ENCODE data around the gene PSG2. TPM values are rescaled to one million over a fixed set of nuclear protein-coding genes. Genes with fewer than 3 reads are reported as not detected.
"Not testable (repeated sequence)": the region's sequence is repeated elsewhere in the genome, so short reads cannot be mapped to it uniquely, and the experiment has no call there.

The PSG2 gene
- total RNA-seq, 1 donor from 2014 or later, result not detected

GRCh38 chr19:43062418-43062817 lies 20.1 kb downstream of the PSG2 start:
- not testable (repeated sequence) for ATAC-seq

- ATAC-seq, result not testable (repeated sequence)
These were observed 21.2 kb downstream of the PSG2 start for GRCh38 chr19:43061326-43061725.

GRCh38 chr19:43060254-43060653 lies 22.2 kb downstream of the PSG2 start:
- ATAC-seq, result not testable (repeated sequence)

GRCh38 chr19:43059482-43059881 lies 23.0 kb downstream of the PSG2 start:
- ATAC-seq, result not testable (repeated sequence)

- ATAC-seq, result not testable (repeated sequence)
These were observed 24.1 kb downstream of the PSG2 start for GRCh38 chr19:43058440-43058839.

- not testable (repeated sequence) for ATAC-seq
These were observed 34.5 kb downstream of the PSG2 start for GRCh38 chr19:43047966-43048365.

- ATAC-seq, result not testable (repeated sequence)
These were observed 35.9 kb downstream of the PSG2 start for GRCh38 chr19:43046578-43046977.

- ATAC-seq, result not testable (repeated sequence)
These were observed 38.9 kb downstream of the PSG2 start for GRCh38 chr19:43043492-43044180.

- not testable (repeated sequence) for ATAC-seq
These were observed 50.9 kb downstream of the PSG2 start for GRCh38 chr19:43031645-43032044.

GRCh38 chr19:43028866-43029265 lies 53.6 kb downstream of the PSG2 start:
- ATAC-seq, result no peak

GRCh38 chr19:43027985-43028384 lies 54.5 kb downstream of the PSG2 start:
- ATAC-seq, result not testable (repeated sequence)

- ATAC-seq, result not testable (repeated sequence)
These were observed 55.4 kb downstream of the PSG2 start for GRCh38 chr19:43027061-43027460.

GRCh38 chr19:43026369-43026768 lies 56.1 kb downstream of the PSG2 start, which contains the start of gene PSG11:
TSS of gene PSG11 (minus strand) at chr19:43026469. CDS start at chr19:43026372, 97 bp downstream.
- not testable (repeated sequence) for ATAC-seq

- ATAC-seq, result not testable (repeated sequence)
These were observed 60.4 kb downstream of the PSG2 start for GRCh38 chr19:43022098-43022497.

GRCh38 chr19:43021629-43022028 lies 60.9 kb downstream of the PSG2 start:
- ATAC-seq, result peak; percentile 95

- ATAC-seq, result not testable (repeated sequence)
These were observed 62.9 kb downstream of the PSG2 start for GRCh38 chr19:43019588-43019987.

Other genes with a start within 250 kb of the PSG2 start
- not detected for gene PSG1, start 203.0 kb downstream of the PSG2 start, total RNA-seq
- not detected for gene PSG6, start 164.8 kb downstream of the PSG2 start, total RNA-seq
- gene PSG7, start 145.5 kb downstream of the PSG2 start, total RNA-seq, result not detected
- not detected for gene PSG11, start 56.2 kb downstream of the PSG2 start, total RNA-seq
- gene PSG5, start 103.8 kb upstream of the PSG2 start, total RNA-seq, result not detected
- gene PSG4, start 122.9 kb upstream of the PSG2 start, total RNA-seq, result 0.48 TPM
- gene PSG9, start 186.8 kb upstream of the PSG2 start, total RNA-seq, result not detected